Measurements from ENCODE around the gene GNAI2.
"Not testable (repeated sequence)": the region's sequence is repeated elsewhere in the genome, so short reads cannot be mapped to it uniquely, and the experiment has no call there.

GNAI2 gene

DNA sequence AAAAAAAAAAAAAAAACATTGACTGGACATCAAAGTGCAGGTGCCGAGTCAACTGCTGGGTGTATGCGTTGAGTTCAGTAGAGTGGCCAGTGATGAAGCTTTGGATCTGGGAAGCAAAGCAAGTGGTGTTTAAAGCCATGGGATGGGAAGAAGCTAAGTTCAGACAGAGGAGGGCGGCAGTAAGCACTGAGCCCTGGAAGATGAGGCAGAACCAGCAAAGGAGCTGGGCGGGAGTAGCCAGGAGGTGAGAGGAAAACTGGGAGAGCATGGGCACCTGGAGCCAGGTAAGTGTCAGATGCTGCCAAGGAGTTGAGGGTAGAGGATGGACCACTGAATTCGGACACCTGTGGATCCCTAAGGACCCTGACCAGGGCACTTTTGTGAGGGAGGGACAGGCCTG is 11.4 kb upstream of the GNAI2 start:
- Histone ChIP-seq H3F3A (ENCODE audit: control insufficient read depth, insufficient read depth) (no peaks in the 10 kb centered on the region; the same call in 1 of the 2 replicates), H4K20me1 (ENCODE audit: control insufficient read depth, insufficient read depth, low read depth, low read length) (no peaks in the 10 kb centered on the region), H3K36me3 (ENCODE audit: control insufficient read depth, low read length) (no peaks in the 10 kb centered on the region; the same call in 1 of the 2 replicates), H3K9me2 (replicated peaks; ENCODE audit: control insufficient read depth, low read length) (no peaks in the 10 kb centered on the region), H3K27me3 (ENCODE audit: control insufficient read depth, low read length) (peaks cover 2% of the 10 kb centered on the region; the same call in 1 of the 2 replicates), H3K9me3 (ENCODE audit: control insufficient read depth, insufficient read depth, low read length) (no peaks in the 10 kb centered on the region), H3K27ac (ENCODE audit: low read depth, low read length) (no peak overlapping the region), H3K4me1 (ENCODE audit: control insufficient read depth, low read length) (peaks cover 45% of the 10 kb centered on the region), H3K4me2 (ENCODE audit: low read length) (no peak overlapping the region), H3K79me2 (ENCODE audit: control insufficient read depth, low read length) (peaks cover 15% of the 10 kb centered on the region), H3K4me3 (ENCODE audit: low read length) (no peak overlapping the region)
- no peak for TF ChIP-seq EZH2phosphoT487 (IDR thresholded peaks at IDR 0.05; ENCODE audit: borderline replicate concordance, low read length)
- TF ChIP-seq, protein P1, sequence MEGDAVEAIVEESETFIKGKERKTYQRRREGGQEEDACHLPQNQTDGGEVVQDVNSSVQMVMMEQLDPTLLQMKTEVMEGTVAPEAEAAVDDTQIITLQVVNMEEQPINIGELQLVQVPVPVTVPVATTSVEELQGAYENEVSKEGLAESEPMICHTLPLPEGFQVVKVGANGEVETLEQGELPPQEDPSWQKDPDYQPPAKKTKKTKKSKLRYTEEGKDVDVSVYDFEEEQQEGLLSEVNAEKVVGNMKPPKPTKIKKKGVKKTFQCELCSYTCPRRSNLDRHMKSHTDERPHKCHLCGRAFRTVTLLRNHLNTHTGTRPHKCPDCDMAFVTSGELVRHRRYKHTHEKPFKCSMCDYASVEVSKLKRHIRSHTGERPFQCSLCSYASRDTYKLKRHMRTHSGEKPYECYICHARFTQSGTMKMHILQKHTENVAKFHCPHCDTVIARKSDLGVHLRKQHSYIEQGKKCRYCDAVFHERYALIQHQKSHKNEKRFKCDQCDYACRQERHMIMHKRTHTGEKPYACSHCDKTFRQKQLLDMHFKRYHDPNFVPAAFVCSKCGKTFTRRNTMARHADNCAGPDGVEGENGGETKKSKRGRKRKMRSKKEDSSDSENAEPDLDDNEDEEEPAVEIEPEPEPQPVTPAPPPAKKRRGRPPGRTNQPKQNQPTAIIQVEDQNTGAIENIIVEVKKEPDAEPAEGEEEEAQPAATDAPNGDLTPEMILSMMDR (IDR thresholded peaks at IDR 0.05; ENCODE audit: low read depth, low read length, poor library complexity, severe bottlenecking), result no peak

DNA sequence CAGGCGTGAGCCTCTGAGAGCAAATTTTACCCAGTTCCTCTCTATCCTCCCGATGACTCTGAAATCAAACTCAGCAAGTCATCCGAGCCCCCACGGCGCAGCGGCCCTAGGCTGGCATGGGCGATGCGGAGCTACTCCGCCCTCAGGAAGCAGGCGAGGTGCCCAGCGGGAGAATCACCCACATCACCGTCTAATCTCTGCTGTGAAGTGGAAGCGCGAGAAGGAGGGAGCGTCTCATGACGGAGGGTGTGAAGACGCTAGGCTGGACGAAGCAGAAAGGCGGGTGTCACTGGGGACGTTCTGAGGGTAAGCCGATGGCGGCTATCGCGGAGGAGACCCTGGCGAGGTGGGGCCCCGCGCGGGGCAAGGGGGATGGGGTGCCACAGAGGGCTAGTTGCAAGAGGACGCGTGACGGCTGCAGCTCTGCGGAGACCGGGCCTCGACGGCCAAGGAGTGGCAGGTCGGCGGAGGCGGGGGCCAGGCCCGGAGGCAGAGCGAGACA is 9.1 kb upstream of the GNAI2 start:
- H3K4me1 ChIP-seq (ENCODE audit: control insufficient read depth, low read length), result peaks cover 46% of the 10 kb centered on the region
- peak overlapping the region; percentile 71 for H3K4me3 ChIP-seq (ENCODE audit: low read length)
- H3K27me3 ChIP-seq (ENCODE audit: control insufficient read depth, low read length), result peaks cover 2% of the 10 kb centered on the region; the same call in 1 of the 2 replicates
- no peaks in the 10 kb centered on the region; the same call in 1 of the 2 replicates for H3K36me3 ChIP-seq (ENCODE audit: control insufficient read depth, low read length)
- no peaks in the 10 kb centered on the region for H3K9me3 ChIP-seq (ENCODE audit: control insufficient read depth, insufficient read depth, low read length)
- H3K4me2 ChIP-seq (ENCODE audit: low read length), result peak overlapping the region; percentile 100
- no peaks in the 10 kb centered on the region; the same call in 1 of the 2 replicates for H3F3A ChIP-seq (ENCODE audit: control insufficient read depth, insufficient read depth)
- peaks cover 18% of the 10 kb centered on the region for H3K79me2 ChIP-seq (ENCODE audit: control insufficient read depth, low read length)
- H4K20me1 ChIP-seq (ENCODE audit: control insufficient read depth, insufficient read depth, low read depth, low read length), result no peaks in the 10 kb centered on the region
- no peaks in the 10 kb centered on the region for H3K9me2 ChIP-seq (replicated peaks; ENCODE audit: control insufficient read depth, low read length)
- TF ChIP-seq, protein P1 (IDR thresholded peaks at IDR 0.05; ENCODE audit: low read depth, low read length, poor library complexity, severe bottlenecking), result no peak
- TF ChIP-seq EZH2phosphoT487 (IDR thresholded peaks at IDR 0.05; ENCODE audit: borderline replicate concordance, low read length), result no peak
- peak overlapping the region; percentile 71 for H3K27ac ChIP-seq (ENCODE audit: low read depth, low read length)

DNA sequence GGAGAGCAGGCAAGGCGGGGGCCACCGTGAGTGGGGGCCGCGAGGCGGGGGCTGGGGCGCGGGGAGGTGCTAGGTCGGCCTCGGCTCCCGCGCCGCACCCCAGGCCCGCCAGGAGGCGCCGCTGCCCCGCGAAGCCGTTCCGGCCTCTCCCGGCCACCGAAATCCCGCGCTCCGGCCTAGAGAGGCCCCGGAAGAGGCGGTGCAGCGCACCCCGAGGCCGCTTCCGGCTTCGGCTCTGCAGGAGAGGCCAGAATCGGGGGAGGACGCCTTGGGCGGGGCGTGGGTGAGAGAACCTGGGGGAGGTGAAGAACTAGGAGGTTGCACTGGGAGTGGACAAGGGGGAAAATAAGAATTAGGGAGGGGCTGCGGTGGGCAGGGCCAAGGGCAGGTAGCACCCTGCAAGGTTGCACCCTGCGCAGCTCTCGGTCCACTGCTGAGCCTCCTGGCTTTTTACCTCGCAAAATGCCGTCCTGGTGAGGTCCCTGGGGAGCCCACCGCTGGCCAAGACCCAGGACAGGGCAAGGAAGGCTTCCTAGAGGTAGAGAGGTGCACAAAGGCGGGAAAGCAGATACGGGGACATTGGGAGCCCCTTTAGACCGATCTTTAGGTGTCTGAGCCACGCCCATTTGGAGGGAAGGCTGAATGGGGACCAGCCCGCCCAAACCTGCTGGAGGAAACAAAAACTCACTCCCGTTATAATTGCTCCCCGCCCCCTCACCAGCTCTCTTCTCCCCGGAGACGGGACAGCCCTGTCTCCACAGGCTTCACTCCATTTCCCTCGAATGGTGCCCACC is 8.4 kb upstream of the GNAI2 start:
- peak overlapping the region; percentile 100 for H3K4me2 ChIP-seq (ENCODE audit: low read length)
- H3K4me1 ChIP-seq (ENCODE audit: control insufficient read depth, low read length), result peaks cover 46% of the 10 kb centered on the region
- peaks cover 2% of the 10 kb centered on the region; the same call in 1 of the 2 replicates for H3K27me3 ChIP-seq (ENCODE audit: control insufficient read depth, low read length)
- no peaks in the 10 kb centered on the region for H3K9me2 ChIP-seq (replicated peaks; ENCODE audit: control insufficient read depth, low read length)
- no peaks in the 10 kb centered on the region; the same call in 1 of the 2 replicates for H3K36me3 ChIP-seq (ENCODE audit: control insufficient read depth, low read length)
- no peaks in the 10 kb centered on the region for H3K9me3 ChIP-seq (ENCODE audit: control insufficient read depth, insufficient read depth, low read length)
- no peak for TF ChIP-seq EZH2phosphoT487 (IDR thresholded peaks at IDR 0.05; ENCODE audit: borderline replicate concordance, low read length)
- TF ChIP-seq, protein P1 (IDR thresholded peaks at IDR 0.05; ENCODE audit: low read depth, low read length, poor library complexity, severe bottlenecking), result peak; percentile 75
- H3K79me2 ChIP-seq (ENCODE audit: control insufficient read depth, low read length), result peaks cover 18% of the 10 kb centered on the region
- H3K4me3 ChIP-seq (ENCODE audit: low read length), result peak overlapping the region; percentile 71
- H4K20me1 ChIP-seq (ENCODE audit: control insufficient read depth, insufficient read depth, low read depth, low read length), result no peaks in the 10 kb centered on the region
- H3F3A ChIP-seq (ENCODE audit: control insufficient read depth, insufficient read depth), result no peaks in the 10 kb centered on the region; the same call in 1 of the 2 replicates
- H3K27ac ChIP-seq (ENCODE audit: low read depth, low read length), result peak overlapping the region; percentile 71

DNA sequence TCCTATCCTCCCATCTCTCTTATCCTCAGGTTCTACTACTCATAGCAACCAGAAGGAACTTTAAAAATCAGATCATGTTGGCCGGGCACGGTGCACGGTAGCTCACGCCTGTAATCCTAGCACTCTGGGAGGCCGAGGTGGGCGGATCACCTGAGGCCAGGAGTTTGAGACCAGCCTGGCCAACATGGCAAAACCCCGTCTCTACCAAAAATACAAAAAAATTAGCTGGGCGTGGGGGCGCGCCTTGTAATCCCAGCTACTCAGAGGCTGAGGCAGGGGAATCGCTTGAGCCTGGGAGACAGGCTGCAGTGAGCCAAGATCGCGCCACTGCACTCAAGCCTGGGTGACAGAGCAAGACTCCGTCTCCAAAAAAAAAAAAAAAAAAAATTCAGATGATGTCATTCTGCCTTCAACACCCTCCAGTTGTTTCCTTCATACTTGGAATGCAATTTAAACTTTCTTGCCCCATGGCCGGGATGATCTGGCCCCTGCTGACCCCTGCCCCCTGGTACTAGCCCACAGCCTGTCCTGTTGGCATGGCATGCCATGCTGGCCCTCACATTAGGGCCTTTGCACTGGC is 7.7 kb upstream of the GNAI2 start:
- H4K20me1 ChIP-seq (ENCODE audit: control insufficient read depth, insufficient read depth, low read depth, low read length); H3F3A ChIP-seq (ENCODE audit: control insufficient read depth, insufficient read depth); H3K9me3 ChIP-seq (ENCODE audit: control insufficient read depth, insufficient read depth, low read length); H3K27me3 ChIP-seq (ENCODE audit: control insufficient read depth, low read length); H3K36me3 ChIP-seq (ENCODE audit: control insufficient read depth, low read length); H3K9me2 ChIP-seq (replicated peaks; ENCODE audit: control insufficient read depth, low read length): not testable (repeated sequence)
- Histone ChIP-seq H3K79me2 (ENCODE audit: control insufficient read depth, low read length) (peaks cover 18% of the 10 kb centered on the region), H3K4me2 (ENCODE audit: low read length) (peak overlapping the region; percentile 100), H3K4me3 (ENCODE audit: low read length) (peak overlapping the region; percentile 71), H3K27ac (ENCODE audit: low read depth, low read length) (peak overlapping the region; percentile 39), H3K4me1 (ENCODE audit: control insufficient read depth, low read length) (peaks cover 46% of the 10 kb centered on the region)
